IMR-90 (cell line): ENCODE results near the gene F13A1. TPM values are rescaled to one million over a fixed set of nuclear protein-coding genes. Genes with fewer than 3 reads are reported as not detected.

Experiments
- ATAC-seq: fragments of 200-7000 bp; cut with Tn5 transposase; 2 replicates; pipeline ENCODE4 v1.9.1; 2020; ENCODE audit warnings: low read depth, mild to moderate bottlenecking, moderate library complexity
- BruUV-seq: library from RNA; stranded (reverse); fragments of 400-500 nt; replicated peaks from 2 replicates; lab custom pipeline; 2021; lab: Mats Ljungman, UMichigan
- CTCF ChIA-PET: fragments of 300-600 bp; formaldehyde crosslinking; extraction: SDS; loops from one replicate; lab custom pipeline; 2021; ENCODE audit warnings: antibody characterized with exemption; lab: Yijun Ruan, JAX
- POLR2A ChIA-PET: fragments of 300-600 bp; sonication (Branson Sonifier 250); formaldehyde crosslinking; loops from one replicate; lab custom pipeline; 2022; ENCODE audit warnings: antibody characterized with exemption; ENCODE audit not compliant: unreplicated experiment; lab: Charles Lee
- DNase-seq: peaks from one replicate; pipeline ENCODE4 v3.0.0; 2013
- H2AFZ ChIP-seq: replicated peaks from 2 replicates; pipeline ENCODE3; 2013; ENCODE audit warnings: low read length, mild to moderate bottlenecking; ENCODE audit not compliant: poor library complexity
- H2AK5ac ChIP-seq: 2 replicates; pipeline ENCODE4 v1.6.1; 2013; ENCODE audit warnings: low read depth, low read length, inconsistent platforms
- H2AK9ac ChIP-seq: replicated peaks from 2 replicates; pipeline ENCODE3; 2013; ENCODE audit warnings: mild to moderate bottlenecking, low read depth, low read length, moderate library complexity; ENCODE audit not compliant: poor library complexity
- H2BK120ac ChIP-seq: 2 replicates; pipeline ENCODE4 v1.6.1; 2013; ENCODE audit warnings: low read depth, low read length, inconsistent platforms
- H2BK15ac ChIP-seq: 3 replicates; pipeline ENCODE4 v1.6.1; 2013; ENCODE audit warnings: low read depth, low read length, inconsistent platforms
- H2BK20ac ChIP-seq: 2 replicates; pipeline ENCODE4 v1.6.1; 2013; ENCODE audit warnings: low read depth, mild to moderate bottlenecking, inconsistent platforms, low read length, moderate library complexity
- H2BK5ac ChIP-seq: 2 replicates; pipeline ENCODE4 v1.6.1; 2013; ENCODE audit warnings: mild to moderate bottlenecking, low read depth, low read length, inconsistent platforms; ENCODE audit not compliant: poor library complexity, severe bottlenecking
- H3K14ac ChIP-seq: replicated peaks from 2 replicates; pipeline ENCODE4 v1.6.1; 2013; ENCODE audit warnings: low read depth, low read length, inconsistent platforms
- H3K18ac ChIP-seq: 2 replicates; pipeline ENCODE4 v1.6.1; 2013; ENCODE audit warnings: low read depth, low read length, control low read depth
- H3K23ac ChIP-seq: 2 replicates; pipeline ENCODE4 v1.6.1; 2013; ENCODE audit warnings: low read depth, low read length, inconsistent platforms
- H3K27ac ChIP-seq: 2 replicates; pipeline ENCODE4 v1.5.1; 2013; ENCODE audit warnings: mild to moderate bottlenecking, control low read depth, low read length; ENCODE audit not compliant: insufficient read depth
- H3K27me3 ChIP-seq: 2 replicates; pipeline ENCODE4 v1.6.1; 2013; ENCODE audit warnings: low read length; ENCODE audit not compliant: control insufficient read depth, insufficient read depth
- H3K36me3 ChIP-seq: 2 replicates; pipeline ENCODE4 v1.6.1; 2013; ENCODE audit warnings: low read length, mixed read lengths; ENCODE audit not compliant: control insufficient read depth, insufficient read depth
- H3K4ac ChIP-seq: 2 replicates; pipeline ENCODE4 v1.6.1; 2013; ENCODE audit warnings: low read depth, low read length, inconsistent platforms
- H3K4me1 ChIP-seq: 2 replicates; pipeline ENCODE4 v1.6.1; 2013; ENCODE audit warnings: low read length, mixed read lengths; ENCODE audit not compliant: control insufficient read depth, insufficient read depth
- H3K4me2 ChIP-seq: 2 replicates; pipeline ENCODE4 v1.6.1; 2013; ENCODE audit warnings: low read depth, mild to moderate bottlenecking, control low read depth, low read length, moderate library complexity
- H3K4me3 ChIP-seq: 2 replicates; pipeline ENCODE4 v1.5.1; 2013; ENCODE audit warnings: low read depth, mild to moderate bottlenecking, control low read depth, low read length, moderate library complexity; ENCODE audit not compliant: insufficient read depth
- H3K56ac ChIP-seq: 2 replicates; pipeline ENCODE4 v1.6.1; 2013; ENCODE audit warnings: low read length, inconsistent platforms; ENCODE audit not compliant: insufficient read depth; ENCODE audit errors: extremely low read depth
- H3K79me1 ChIP-seq, 2 experiments: 2 replicates each; pipeline ENCODE4 v1.6.1; 2013; ENCODE audit warnings: low read length in 2 of 2, inconsistent platforms in 1 of 2, low read depth in 1 of 2
- H3K9ac ChIP-seq: 2 replicates; pipeline ENCODE4 v1.6.1; 2013; ENCODE audit warnings: low read depth, low read length, control low read depth
- H3K9me1 ChIP-seq: 2 replicates; pipeline ENCODE4 v1.6.1; 2013; ENCODE audit warnings: low read length, inconsistent platforms; ENCODE audit not compliant: insufficient read depth
- H3K9me3 ChIP-seq: 2 replicates; pipeline ENCODE4 v1.6.1; 2013; ENCODE audit warnings: low read length; ENCODE audit not compliant: control insufficient read depth, insufficient read depth
- H4K20me1 ChIP-seq: 2 replicates; pipeline ENCODE4 v1.6.1; 2013; ENCODE audit warnings: low read length, inconsistent platforms; ENCODE audit not compliant: insufficient read depth
- H4K5ac ChIP-seq: 2 replicates; pipeline ENCODE4 v1.6.1; 2013; ENCODE audit warnings: mild to moderate bottlenecking, low read depth, low read length, control low read depth
- H4K8ac ChIP-seq, 2 experiments: 2 replicates each; pipeline ENCODE4 v1.6.1; 2013; ENCODE audit warnings: low read depth in 2 of 2, low read length in 2 of 2, control low read depth in 1 of 2, inconsistent platforms in 1 of 2
- H4K91ac ChIP-seq: 2 replicates; pipeline ENCODE4 v1.6.1; 2013; ENCODE audit warnings: low read depth, low read length, inconsistent platforms; ENCODE audit not compliant: insufficient read depth
- MAZ ChIP-seq: IDR thresholded peaks from 2 replicates; pipeline ENCODE4 v1.6.1; 2012; ENCODE audit warnings: low read depth, mild to moderate bottlenecking, low read length, improper control_type of control experiment, moderate library complexity, borderline replicate concordance
- MXI1 ChIP-seq: IDR thresholded peaks from 2 replicates; pipeline ENCODE4 v1.6.1; 2012; ENCODE audit warnings: low read depth, mild to moderate bottlenecking, low read length, moderate library complexity, borderline replicate concordance
- RFX5 ChIP-seq: IDR thresholded peaks from 2 replicates; pipeline ENCODE4 v1.8.0; 2012; ENCODE audit warnings: low read depth, mild to moderate bottlenecking, low read length, moderate library complexity
- WGBS, 2 experiments: methylation state at CpG; one replicate each; pipeline versions ENCODE4 v1.1.5 to v1.1.7; 2013; ENCODE audit warnings: missing lambda C conversion rate in 2 of 2; ENCODE audit not compliant: insufficient read length in 1 of 2; ENCODE audit errors: extremely low coverage in 2 of 2; 5-methylcytosine and 5-hydroxymethylcytosine counted together
- dilution Hi-C: fragments of 300-500 bp; cut with HindIII; formaldehyde crosslinking; loops from one replicate; pipeline ENCODE4 v1.14.3; 2018; ENCODE audit warnings: low sequenced_read_pairs; ENCODE audit not compliant: unreplicated experiment
- in situ Hi-C: fragments of 300-500 bp; cut with MboI; formaldehyde crosslinking; loops from 3 replicates; pipeline ENCODE4 v1.14.3; 2019; ENCODE audit warnings: low sequenced_read_pairs, inconsistent platforms, mixed read lengths
- intact Hi-C: fragments of 100-400 bp; cut with micrococcal nuclease; formaldehyde crosslinking; loops from 2 replicates; pipeline ENCODE4 v1.10.0; 2022
- polyA plus RNA-seq, 3 experiments: library from polyadenylated mRNA; depleted of rRNA; stranded (reverse); fragments of >200 nt; gene quantifications; 2 replicates each; pipeline ENCODE4 v1.2.3, GENCODE V29; 2012; ENCODE audit warnings: low replicate concordance in 1 of 3
- total RNA-seq: library from RNA; depleted of rRNA; stranded (reverse); fragments of >200 nt; gene quantifications from 2 replicates; pipeline ENCODE4 v1.2.3, GENCODE V29; 2012
- TF ChIP-seq, protein P1 (sequence below): fragments of 150-350 bp; IDR thresholded peaks from 2 replicates; pipeline ENCODE4 v1.6.1; 2017; ENCODE audit warnings: mild to moderate bottlenecking, antibody characterized with exemption, low read length, low read depth
- TF ChIP-seq, protein P2 (sequence below): conservative IDR thresholded peaks from 2 replicates; pipeline ENCODE4 v1.5.1; 2012; ENCODE audit warnings: mild to moderate bottlenecking, low read depth, low read length, improper control_type of control experiment

F13A1 gene
- total and polyA plus RNA-seq, 2 of the 4 experiments (the other 2 are of a cell fraction), result not detected

GRCh38 chr6:6176586-6177228 lies 143.8 kb downstream of the F13A1 start:
- Histone ChIP-seq H2BK15ac (no peak overlapping the region), H3K4me3 (no peak overlapping the region), H3K36me3 (no peaks in the 10 kb centered on the region), H2BK20ac (no peak overlapping the region), H2BK5ac (no peak overlapping the region), H3K4me2 (no peak overlapping the region), H3K9ac (no peak overlapping the region), H3K23ac (no peak overlapping the region), H3K14ac (no peak overlapping the region), H3K4me1 (no peaks in the 10 kb centered on the region), H3K27ac (no peak overlapping the region), H2AK9ac (no peak overlapping the region), H4K5ac (no peak overlapping the region), H2AK5ac (no peak overlapping the region), H3K9me1 (no peaks in the 10 kb centered on the region), H2AFZ (no peak overlapping the region), H3K79me1 (no peaks in the 10 kb centered on the region), H3K9me3 (peaks cover 28% of the 10 kb centered on the region), H3K18ac (no peak overlapping the region), H4K8ac (no peak overlapping the region), H4K20me1 (no peaks in the 10 kb centered on the region), H3K56ac (no peak overlapping the region), H4K91ac (no peak overlapping the region), H2BK120ac (no peak overlapping the region), H3K4ac (no peak overlapping the region), H3K27me3 (no peaks in the 10 kb centered on the region)
- in situ Hi-C loops (no loop called here), intact Hi-C loops (no loop called here), dilution Hi-C loops (no loop called here)
- TF ChIP-seq RFX5 (no peak), MAZ (no peak), MXI1 (no peak)
- TF ChIP-seq, protein P1, sequence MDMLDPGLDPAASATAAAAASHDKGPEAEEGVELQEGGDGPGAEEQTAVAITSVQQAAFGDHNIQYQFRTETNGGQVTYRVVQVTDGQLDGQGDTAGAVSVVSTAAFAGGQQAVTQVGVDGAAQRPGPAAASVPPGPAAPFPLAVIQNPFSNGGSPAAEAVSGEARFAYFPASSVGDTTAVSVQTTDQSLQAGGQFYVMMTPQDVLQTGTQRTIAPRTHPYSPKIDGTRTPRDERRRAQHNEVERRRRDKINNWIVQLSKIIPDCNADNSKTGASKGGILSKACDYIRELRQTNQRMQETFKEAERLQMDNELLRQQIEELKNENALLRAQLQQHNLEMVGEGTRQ, result no peak
- TF ChIP-seq, protein P2, sequence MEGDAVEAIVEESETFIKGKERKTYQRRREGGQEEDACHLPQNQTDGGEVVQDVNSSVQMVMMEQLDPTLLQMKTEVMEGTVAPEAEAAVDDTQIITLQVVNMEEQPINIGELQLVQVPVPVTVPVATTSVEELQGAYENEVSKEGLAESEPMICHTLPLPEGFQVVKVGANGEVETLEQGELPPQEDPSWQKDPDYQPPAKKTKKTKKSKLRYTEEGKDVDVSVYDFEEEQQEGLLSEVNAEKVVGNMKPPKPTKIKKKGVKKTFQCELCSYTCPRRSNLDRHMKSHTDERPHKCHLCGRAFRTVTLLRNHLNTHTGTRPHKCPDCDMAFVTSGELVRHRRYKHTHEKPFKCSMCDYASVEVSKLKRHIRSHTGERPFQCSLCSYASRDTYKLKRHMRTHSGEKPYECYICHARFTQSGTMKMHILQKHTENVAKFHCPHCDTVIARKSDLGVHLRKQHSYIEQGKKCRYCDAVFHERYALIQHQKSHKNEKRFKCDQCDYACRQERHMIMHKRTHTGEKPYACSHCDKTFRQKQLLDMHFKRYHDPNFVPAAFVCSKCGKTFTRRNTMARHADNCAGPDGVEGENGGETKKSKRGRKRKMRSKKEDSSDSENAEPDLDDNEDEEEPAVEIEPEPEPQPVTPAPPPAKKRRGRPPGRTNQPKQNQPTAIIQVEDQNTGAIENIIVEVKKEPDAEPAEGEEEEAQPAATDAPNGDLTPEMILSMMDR, result no peak
- 32% methylated on average over 5 of the region's 8 CpGs; no CpG with 5 or more reads in 1 of the 2 experiments for WGBS, 2 experiments
- POLR2A ChIA-PET, result no interaction called here
- ATAC-seq (no peak), DNase-seq (no peak)
- CTCF ChIA-PET, result no interaction called here
- BruUV-seq, result no TSS peak
